ENCODE results near the gene DCBLD2. TPM values are rescaled to one million over a fixed set of nuclear protein-coding genes. Genes with fewer than 3 reads are reported as not detected.
A peak's percentile ranks its signal among the peaks of the same experiment; 100 is the strongest.

The DCBLD2 gene
- total and polyA plus RNA-seq, 2 of the 13 experiments (the other 11 are each of a cell fraction or from before 2014, with no cell fraction given): 43.8 to 56.9 TPM

- 0 out of 2 replicates have a peak, but pooled peaks have one; percentile 44 for TF ChIP-seq ZBTB39 (CRISPR knock-in tag; IDR thresholded peaks at IDR 0.05)
- TF ChIP-seq SOX13 (IDR thresholded peaks at IDR 0.05): no peak
- peak in 1 of 2 experiments; percentile 70; a peak in 2 of 4 replicates for TF ChIP-seq SOX13 (CRISPR knock-in tag; conservative IDR thresholded peaks at IDR 0.05 in 1 of 2, IDR thresholded peaks at IDR 0.05 in 1 of 2)
- TF ChIP-seq CEBPG (CRISPR knock-in tag; IDR thresholded peaks at IDR 0.05): peak; percentile 79
- TF ChIP-seq MIER2 (CRISPR knock-in tag; IDR thresholded peaks at IDR 0.05): no peak
- peak; percentile 53 for TF ChIP-seq FOXP4 (CRISPR knock-in tag; IDR thresholded peaks at IDR 0.05)
- TF ChIP-seq DPF2 (CRISPR knock-in tag; IDR thresholded peaks at IDR 0.05; ENCODE audit: borderline replicate concordance, low read depth): no peak
- TF ChIP-seq FOXA3 (CRISPR knock-in tag; IDR thresholded peaks at IDR 0.05): 0 out of 2 replicates have a peak, but pooled peaks have one; percentile 45
- TF ChIP-seq BCL6 (CRISPR knock-in tag; IDR thresholded peaks at IDR 0.05): peak; percentile 47; the same call in 1 of the 2 replicates
- peak; percentile 88 for TF ChIP-seq GFI1 (CRISPR knock-in tag; IDR thresholded peaks at IDR 0.05; ENCODE audit: borderline replicate concordance)
- peak; percentile 33; the same call in 1 of the 2 replicates for TF ChIP-seq SOX5 (CRISPR knock-in tag; IDR thresholded peaks at IDR 0.05; ENCODE audit: borderline replicate concordance)
- TF ChIP-seq HMG20A (CRISPR knock-in tag; IDR thresholded peaks at IDR 0.05; ENCODE audit: borderline replicate concordance): peak; percentile 19; the same call in 1 of the 2 replicates
- TF ChIP-seq NCOA2 (CRISPR knock-in tag; IDR thresholded peaks at IDR 0.05): 0 out of 2 replicates have a peak, but pooled peaks have one; percentile 47
- TF ChIP-seq FOXP1 (IDR thresholded peaks at IDR 0.05): no peak
- TF ChIP-seq FOXP1 (CRISPR knock-in tag; IDR thresholded peaks at IDR 0.05): peak; percentile 46; the same call in 1 of the 2 replicates
- TF ChIP-seq HDAC2 (CRISPR knock-in tag; IDR thresholded peaks at IDR 0.05): peak; percentile 34; the same call in 1 of the 2 replicates
- TF ChIP-seq HMG20B (CRISPR knock-in tag; conservative IDR thresholded peaks at IDR 0.05): peak; percentile 92
- TF ChIP-seq STAG1 (CRISPR knock-in tag; IDR thresholded peaks at IDR 0.05): 0 out of 2 replicates have a peak, but pooled peaks have one; percentile 7
- TF ChIP-seq ZNF883 (CRISPR knock-in tag; IDR thresholded peaks at IDR 0.05; ENCODE audit: not compliant biosample characterization): no peak
- no peak for TF ChIP-seq FOXA1 (IDR thresholded peaks at IDR 0.05)
- TF ChIP-seq FOXA1 (CRISPR knock-in tag; IDR thresholded peaks at IDR 0.05): peak; percentile 33; the same call in 1 of the 2 replicates
These were observed 90.4 kb downstream of the DCBLD2 start (continued) for GRCh38 chr3:98811048-98811447.

All from HepG2 (cell line).